GM12874 (cell line): ENCODE results near the gene PIK3C2G.

Source experiments
- TF ChIP-seq, protein P1 (sequence below): IDR thresholded peaks from 2 replicates; pipeline ENCODE4 v1.5.1; 2011; ENCODE audit warnings: low read depth, mild to moderate bottlenecking, control low read depth, low read length, moderate library complexity; ENCODE audit not compliant: insufficient read depth

Gene PIK3C2G

DNA sequence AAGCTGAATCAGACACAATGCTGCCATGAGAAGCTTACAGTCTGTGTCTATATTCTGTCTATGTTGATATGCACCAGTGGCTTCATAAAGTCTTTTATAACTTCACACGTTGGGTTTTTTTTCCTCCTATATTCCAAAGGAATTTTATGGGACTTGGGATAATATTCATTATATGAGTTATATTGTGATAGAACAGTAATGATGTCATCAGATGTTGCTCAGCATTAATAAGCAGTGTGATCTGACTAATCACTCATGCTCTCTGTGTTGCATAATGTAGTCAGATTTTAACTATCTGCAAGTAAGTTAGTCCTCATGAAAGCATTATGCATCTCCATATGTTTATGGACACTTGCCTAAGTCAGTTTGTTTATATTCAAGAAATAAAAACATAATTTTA, 316.9 kb downstream of the PIK3C2G start:
- TF ChIP-seq, protein P1, sequence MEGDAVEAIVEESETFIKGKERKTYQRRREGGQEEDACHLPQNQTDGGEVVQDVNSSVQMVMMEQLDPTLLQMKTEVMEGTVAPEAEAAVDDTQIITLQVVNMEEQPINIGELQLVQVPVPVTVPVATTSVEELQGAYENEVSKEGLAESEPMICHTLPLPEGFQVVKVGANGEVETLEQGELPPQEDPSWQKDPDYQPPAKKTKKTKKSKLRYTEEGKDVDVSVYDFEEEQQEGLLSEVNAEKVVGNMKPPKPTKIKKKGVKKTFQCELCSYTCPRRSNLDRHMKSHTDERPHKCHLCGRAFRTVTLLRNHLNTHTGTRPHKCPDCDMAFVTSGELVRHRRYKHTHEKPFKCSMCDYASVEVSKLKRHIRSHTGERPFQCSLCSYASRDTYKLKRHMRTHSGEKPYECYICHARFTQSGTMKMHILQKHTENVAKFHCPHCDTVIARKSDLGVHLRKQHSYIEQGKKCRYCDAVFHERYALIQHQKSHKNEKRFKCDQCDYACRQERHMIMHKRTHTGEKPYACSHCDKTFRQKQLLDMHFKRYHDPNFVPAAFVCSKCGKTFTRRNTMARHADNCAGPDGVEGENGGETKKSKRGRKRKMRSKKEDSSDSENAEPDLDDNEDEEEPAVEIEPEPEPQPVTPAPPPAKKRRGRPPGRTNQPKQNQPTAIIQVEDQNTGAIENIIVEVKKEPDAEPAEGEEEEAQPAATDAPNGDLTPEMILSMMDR = no peak

DNA sequence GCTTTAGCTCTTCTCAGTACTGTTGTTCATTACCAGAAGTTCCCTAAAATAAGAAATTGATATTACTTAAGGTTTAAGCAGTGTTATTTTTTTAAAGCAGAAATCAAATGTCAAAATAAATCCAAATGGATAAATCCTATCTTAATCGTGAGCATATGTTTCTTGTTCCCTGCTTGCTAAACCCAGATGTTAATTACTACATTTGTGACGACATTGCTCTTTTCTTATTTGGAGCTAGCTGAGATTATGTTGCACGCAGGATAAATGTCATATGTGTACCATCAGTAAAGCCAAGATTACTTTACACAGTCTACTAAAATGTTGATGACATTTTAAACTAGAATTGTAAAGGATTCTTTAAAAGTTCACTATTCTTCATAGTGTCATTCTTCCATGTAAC, 319.0 kb downstream of the PIK3C2G start:
- TF ChIP-seq, protein P1 = no peak

DNA sequence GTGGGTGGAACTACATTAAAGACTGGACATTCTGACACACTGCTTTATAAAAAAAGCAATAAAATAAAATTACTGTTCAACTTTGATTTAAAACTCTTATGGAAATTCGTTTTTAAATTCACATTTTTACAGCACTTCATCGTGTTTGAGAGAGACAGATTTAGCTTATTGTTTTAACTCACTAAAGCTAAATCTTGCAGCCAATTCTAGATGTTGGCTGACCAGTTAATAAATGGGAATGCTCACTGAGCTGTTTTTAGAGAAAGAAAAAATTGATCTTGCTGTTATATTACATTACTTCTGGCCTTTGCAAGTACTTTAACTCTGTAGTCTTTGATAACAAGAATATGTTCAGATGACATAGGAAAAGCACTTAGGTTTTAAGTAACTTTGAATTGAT, 319.4 kb downstream of the PIK3C2G start:
- TF ChIP-seq, protein P1 = no peak

DNA sequence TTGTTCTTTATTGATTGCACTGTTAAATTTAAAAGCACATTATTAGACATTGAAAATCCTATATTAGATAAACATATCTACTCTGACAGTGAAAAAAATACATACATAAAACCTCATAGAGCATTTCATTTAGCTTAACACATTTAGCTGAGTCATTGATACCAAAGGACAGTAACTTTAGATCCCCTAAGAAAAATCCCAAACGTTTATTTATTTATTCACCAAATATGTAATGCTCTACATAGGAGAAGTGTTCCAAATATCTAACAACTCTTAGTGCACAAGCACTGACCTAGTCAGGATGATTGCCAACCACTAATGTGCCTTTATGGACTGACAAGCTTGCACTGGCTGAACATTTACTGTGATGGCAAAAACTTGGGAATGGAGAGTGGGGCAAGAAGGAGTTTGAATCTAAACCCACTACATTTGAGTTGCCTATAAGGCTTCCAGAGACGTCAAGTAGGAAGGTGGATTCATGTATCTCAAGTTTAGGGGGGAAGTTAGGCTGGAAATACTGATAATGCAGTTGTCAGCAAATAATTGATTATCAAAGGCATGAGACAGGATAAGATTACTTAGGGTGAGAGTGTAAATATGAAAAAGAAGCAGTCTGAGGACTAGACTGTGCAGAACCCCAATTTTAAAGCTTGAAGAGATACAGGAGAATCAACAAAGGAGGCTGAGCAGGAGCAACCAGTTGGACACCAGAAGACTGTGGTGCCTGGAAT, 320.1 kb downstream of the PIK3C2G start:
- TF ChIP-seq, protein P1 = no peak

DNA sequence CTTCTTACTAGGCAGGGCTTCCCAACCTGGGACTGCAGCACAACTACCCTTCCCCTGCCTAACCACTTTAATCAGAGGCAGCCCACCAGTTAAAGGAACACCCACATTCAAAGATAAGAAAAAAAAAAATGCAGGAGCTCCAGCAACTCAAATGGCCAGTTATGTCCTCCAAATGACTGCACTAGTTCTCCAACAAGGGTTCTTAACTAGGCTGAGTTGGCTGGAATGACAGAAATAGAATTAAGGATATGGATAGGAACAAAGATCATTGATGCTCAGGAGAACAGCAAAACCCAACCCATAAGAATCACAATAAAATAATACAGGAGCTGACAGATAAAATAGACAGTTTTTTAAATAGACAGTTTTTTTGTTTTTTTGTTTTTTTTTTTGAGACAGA, 322.3 kb downstream of the PIK3C2G start:
- TF ChIP-seq, protein P1 = no peak

DNA sequence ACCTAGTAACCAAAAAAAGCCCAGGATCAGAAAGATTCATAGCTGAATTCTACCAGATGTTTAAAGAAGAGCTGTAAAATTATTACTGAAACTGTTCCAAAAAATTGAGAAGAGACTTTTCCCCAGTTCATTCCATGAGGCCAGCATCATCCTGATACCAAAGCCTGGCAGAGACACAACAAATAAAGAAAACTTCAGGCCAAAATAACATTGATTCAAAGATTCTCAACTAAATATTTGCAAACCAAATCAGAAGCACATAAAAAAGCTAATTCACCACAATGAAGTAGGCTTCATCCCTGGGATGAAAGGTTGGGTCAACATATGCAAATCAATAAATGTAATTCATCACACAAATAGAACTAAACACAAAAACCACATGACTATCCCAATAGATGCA, 325.3 kb downstream of the PIK3C2G start:
- TF ChIP-seq, protein P1 = no peak

DNA sequence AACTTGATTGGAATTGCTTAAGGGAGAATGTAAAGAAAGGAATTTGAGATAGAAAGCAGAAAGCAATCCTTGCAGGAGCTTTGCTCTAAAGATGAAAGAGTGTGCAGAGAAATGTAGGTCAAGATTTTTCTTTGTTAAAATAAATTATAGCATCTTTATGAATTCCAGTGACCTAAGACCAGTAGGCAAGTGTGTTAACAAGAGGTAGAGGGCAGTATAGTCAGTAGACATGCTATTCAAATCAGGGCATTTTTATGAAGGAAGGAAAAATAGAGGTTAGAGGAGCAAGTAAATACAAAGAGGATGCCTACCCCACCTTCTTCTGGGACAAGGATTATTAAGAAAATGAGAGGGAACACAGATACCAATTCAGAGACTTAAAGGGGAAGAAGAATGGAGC, 328.0 kb downstream of the PIK3C2G start:
- TF ChIP-seq, protein P1 = no peak
